HG02885 (cell line): ENCODE data around the gene MKLN1.

Experiments
- ATAC-seq: cut with Tn5 transposase; IDR thresholded peaks from one replicate; pipeline ENCODE4 v1.9.1; 2021; ENCODE audit warnings: mild to moderate bottlenecking; ENCODE audit not compliant: unreplicated experiment, poor library complexity

Gene MKLN1

GRCh38 chr7:131346885-131347592 is 19.4 kb downstream of the MKLN1 start:
- ATAC-seq, result no peak

- ATAC-seq, result no peak
These were observed 24.4 kb downstream of the MKLN1 start for GRCh38 chr7:131352032-131352431.

GRCh38 chr7:131354390-131354789 is 26.7 kb downstream of the MKLN1 start:
- ATAC-seq, result no peak

DNA sequence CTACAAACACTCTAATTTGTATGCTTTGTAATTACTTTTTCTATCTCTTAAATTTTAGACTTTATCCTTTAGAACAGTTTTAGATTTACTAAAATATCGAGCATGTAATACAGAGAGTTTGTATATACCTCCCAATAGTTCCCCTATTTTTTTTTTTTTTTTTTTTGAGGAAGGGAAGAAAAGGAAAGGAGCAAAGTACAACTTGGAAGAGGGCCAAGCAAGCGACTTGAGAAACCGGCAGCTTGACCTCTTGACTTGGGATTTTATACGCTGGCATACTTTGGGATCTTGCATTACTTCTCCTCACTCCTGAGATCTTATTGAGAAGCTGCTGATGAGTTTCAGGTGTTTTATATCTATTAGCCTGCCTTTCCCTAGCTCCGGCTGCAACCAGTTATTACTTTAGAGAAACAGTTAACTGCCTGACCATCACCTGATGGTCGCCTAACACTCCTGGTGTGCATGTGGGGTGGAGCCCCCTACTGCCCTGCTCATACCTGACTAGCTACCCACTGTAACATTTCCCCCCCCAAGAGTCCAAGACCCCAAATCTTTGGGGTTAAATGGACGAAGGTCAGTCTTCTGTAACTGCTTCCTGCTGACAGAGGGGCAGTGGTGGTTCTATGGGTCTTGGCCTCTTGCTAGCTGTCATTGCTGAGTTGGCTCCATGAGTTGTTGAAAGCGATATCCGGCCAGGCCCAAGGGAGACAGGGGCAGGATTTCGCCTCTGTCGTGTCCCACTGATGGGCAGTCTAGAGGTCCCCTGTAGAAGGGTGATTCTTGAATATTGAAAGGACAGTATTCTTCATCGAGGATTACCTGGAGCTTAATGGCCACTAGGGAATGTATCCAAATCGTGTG is 28.5 kb downstream of the MKLN1 start:
- no peak for ATAC-seq

GRCh38 chr7:131357282-131357880 is 29.7 kb downstream of the MKLN1 start:
- no peak for ATAC-seq

GRCh38 chr7:131358636-131359035 is 31.0 kb downstream of the MKLN1 start:
- no peak for ATAC-seq

- no peak for ATAC-seq
These were observed 31.6 kb downstream of the MKLN1 start for GRCh38 chr7:131359136-131359776.

- ATAC-seq, result no peak
These were observed 36.0 kb downstream of the MKLN1 start for GRCh38 chr7:131363719-131364118.

- ATAC-seq, result no peak
These were observed 37.2 kb downstream of the MKLN1 start for GRCh38 chr7:131364767-131365344.

GRCh38 chr7:131365838-131366237 is 38.2 kb downstream of the MKLN1 start:
- no peak for ATAC-seq

- ATAC-seq, result no peak
These were observed 41.7 kb downstream of the MKLN1 start for GRCh38 chr7:131369354-131369753.

DNA sequence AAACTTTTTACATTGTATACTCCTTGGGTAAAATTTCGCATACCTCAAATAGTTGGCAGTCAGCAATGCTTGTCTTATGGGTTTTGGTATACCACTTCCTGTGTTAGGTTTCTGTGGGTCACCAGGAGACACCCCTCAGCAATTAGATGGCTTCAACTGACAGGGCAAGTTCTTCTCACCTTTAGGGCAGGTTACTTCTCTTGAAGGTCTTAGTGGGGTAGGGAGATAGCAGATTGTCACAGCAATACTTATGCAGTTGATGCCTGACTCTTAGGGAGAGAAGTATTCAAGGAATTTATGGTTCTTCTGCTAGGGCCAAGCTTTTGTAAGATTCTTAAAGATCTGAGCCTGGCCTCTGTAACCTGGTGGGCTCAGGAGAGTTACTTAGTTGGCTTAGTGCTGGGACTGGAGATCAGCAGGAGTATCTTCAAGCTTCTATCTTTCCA is 42.9 kb downstream of the MKLN1 start:
- ATAC-seq, result peak; percentile 80

- no peak for ATAC-seq
These were observed 43.7 kb downstream of the MKLN1 start for GRCh38 chr7:131371411-131371810.

DNA sequence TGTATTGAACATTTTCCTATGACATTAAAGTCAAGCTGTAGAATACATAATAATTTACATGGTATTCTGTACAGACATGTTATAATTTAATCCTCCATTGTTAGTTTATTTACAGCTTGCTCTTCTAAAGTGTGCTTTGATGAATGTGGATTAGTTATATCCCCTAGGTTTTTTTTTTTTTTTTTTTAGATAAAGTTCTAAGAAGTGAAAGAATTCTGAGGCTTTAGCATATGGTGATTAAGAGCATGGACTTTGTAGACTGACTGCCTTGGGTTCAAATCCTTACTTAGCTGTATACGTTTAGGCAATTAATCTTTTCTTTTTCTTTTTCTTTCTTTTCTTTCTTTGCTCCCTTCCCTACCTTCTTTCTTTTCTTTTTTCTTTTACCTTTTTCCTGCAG is 44.9 kb downstream of the MKLN1 start:
- ATAC-seq, result no peak

- ATAC-seq, result no peak
These were observed 47.1 kb downstream of the MKLN1 start for GRCh38 chr7:131374821-131375220.

DNA sequence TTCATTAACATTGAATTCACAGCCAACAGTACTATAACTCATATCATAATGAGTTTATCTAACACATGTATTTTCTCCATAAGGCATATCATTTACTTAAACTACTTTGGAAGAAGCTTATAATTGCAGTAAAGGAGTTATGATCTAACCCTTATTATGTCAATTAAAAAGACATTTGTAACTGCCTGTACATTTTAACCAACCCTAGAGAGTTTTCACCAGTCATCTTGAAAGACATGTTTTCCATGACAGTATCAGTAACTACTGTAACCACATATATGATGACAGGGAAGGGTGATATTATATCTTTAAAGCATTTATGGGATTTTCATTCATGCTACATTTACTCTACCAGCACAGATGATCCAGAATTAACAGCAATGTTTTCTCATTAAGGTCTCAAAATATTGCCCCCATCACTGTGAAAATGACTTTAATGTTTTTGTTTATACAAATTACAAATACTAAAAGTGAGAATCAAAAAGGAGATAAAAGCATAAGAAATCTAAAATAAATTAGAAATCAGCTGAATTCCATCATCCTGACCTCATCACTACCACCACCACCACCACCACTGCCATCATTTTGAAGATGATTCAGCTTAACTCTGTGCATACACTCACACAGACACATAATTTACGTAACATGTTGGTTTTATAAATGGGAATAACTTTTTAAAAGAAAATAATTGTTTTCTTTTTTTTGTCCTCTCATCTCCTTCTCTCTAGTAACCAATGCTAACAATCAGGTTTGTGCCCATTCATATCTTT is 53.6 kb downstream of the MKLN1 start:
- no peak for ATAC-seq

- no peak for ATAC-seq
These were observed 56.0 kb downstream of the MKLN1 start for GRCh38 chr7:131383417-131384285.

DNA sequence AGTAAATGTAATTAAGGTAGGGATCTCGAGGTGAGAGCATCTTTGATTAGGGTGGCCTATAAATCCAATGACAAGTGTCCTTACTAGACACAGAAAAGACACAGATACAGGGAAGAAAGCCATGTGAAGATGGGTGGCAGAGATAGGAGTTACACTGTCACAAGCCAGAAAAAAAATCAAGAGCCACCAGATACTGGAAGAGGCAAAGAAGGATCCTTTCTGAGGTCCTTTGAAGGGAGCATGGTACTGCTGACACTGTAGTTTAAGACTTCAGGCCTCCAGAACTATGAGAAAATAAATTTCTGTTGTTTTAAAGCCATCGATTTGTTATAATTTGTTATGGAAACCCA is 56.6 kb downstream of the MKLN1 start:
- ATAC-seq, result no peak
